Measurements from ENCODE around the gene ITGA8.
"Not testable (repeated sequence)": the region's sequence is repeated elsewhere in the genome, so short reads cannot be mapped to it uniquely, and the experiment has no call there.

Gene ITGA8

DNA sequence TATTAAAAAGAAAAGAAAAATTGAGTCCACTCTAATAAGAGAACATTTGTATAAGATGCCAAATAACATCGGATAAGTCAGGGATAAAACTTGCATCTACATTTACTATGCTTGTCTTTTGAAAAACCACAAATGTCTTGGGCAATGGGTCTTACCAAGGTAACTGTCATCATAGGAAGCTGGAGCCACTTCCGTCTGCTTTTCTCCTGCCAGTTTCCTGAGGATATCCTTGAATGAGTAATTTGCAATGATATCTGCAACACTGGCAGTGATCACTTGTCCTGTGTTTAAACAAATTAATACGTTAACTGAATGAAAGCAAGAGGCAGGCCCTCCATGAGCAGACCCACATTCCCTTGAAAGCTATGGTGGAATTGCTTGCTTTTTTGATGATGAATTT lies 47.3 kb downstream of the ITGA8 start:
- no peak for DNase-seq

DNA sequence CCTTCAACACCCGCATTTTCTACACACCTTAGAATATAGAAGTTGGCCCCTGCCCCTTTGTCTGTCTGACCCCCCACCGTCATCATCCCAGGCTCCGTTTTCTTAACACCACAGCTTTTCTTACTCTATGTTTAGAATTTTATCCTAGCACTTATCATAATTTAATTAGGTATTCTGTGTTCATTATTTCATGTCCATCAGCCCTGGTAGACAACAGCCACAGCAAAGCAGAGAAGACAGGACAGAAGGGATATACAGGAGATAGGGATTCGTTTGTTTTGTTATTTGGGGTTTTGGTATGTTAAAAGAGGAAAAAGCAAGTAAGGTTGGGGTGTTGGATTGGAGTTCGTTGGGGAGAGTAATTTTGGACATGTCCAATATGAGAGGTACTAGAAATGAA lies 48.8 kb downstream of the ITGA8 start:
- no peak for DNase-seq

DNA sequence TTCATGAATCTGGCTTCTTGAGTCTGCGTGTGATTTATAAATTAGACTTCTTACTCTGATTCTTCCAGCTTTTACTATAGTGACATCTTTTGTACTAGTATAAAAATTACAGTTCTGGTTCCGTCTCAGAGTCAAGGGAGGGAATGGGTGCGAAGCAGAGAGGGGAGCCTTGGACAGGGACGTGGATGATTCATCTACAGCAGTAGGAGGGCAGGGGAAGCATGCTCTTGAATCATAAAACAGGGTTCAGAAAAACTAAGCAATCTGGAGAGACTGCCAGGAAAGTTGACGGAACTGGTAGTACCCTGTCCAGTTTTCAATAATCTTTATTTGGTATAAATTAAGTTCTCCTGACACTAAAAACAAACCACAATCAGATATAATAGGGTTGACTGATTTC lies 58.1 kb downstream of the ITGA8 start:
- DNase-seq, result no peak

DNA sequence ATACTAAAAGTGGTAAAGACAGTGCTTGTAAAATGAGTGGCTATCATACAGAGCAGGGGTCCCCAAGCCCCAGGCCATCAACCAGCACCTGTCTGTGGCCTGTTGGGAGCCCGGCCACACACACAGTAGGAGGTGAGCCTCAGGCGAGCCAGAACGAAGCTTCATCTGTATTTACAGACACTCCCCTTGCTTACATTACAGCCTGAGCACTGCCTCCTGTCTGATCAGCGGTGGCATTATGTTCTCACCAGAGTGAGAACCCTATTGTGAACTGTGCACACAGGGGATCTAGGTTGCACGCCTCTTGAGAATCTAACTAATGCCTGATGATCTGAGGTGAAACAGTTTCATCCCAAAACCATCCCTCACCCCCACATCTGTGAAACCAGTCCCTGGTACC lies 58.7 kb downstream of the ITGA8 start:
- DNase-seq, result no peak

DNA sequence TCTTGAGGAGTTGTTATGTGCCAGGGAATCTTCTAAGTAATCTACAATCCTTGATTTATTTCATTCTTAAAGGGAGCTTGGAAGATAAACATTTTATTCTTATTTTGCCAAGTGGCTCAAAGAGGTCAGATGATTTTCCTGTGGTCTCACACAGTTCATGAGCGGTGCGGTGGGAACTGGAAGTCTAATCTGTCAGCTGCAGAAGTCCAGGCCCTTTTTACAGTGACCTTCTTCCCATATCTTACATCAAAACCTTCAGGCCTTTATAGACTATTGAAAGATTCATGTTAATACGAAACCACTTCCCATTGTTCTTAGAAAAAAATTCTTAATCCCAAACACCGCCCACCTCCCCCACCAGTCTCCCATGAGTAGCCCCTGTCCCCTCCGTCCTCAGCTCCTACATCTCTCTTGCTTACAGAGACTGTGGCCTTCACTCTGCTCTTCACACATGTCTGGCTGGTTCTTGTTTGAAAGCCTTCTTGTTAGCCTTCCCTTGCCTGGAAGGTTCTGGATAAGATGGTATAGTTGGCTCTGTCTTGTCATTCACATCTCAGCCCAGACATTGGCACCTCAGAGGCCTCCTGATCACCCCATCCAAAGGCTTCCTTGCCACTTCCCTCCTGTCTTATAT lies 61.5 kb downstream of the ITGA8 start:
- no peak for DNase-seq

DNA sequence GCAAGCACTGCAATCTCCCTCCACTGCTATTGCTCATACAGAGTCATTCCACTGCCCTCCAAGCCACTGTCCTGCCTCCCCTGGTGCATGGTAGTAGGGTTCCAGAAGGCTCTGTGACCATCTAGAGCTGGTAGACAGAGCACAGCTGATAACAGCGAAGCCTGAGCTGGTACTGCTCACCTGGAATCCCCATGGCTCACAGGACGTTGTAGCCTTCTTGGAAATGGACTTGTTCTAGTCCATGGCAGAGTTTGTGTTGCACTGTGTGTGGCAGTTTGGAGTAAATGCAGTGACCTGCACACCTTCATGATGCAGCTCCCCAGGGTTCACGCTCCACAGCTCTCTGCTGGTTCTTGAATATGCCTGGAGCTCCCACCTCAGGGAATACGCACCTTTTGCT lies 67.0 kb downstream of the ITGA8 start:
- DNase-seq, result no peak

DNA sequence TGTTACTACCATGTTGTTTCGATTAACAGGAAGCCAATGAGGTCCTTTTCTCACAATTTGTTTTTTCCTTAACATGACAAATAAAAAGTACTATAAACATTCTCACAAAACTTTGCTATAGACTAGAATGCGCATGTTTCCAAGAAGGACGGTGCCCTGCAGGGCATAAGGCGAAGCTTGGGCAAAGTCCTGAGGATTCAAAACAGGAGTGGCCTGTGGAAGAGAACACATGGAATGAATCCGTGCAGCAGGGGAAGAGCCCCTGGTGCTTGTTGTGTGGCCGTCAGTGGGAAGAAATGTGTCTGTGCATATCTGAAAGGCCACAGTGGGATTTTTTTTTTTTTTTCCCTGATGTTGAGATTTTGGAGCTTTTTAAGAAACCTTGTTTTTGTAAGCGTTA lies 67.6 kb downstream of the ITGA8 start:
- no peak for DNase-seq

DNA sequence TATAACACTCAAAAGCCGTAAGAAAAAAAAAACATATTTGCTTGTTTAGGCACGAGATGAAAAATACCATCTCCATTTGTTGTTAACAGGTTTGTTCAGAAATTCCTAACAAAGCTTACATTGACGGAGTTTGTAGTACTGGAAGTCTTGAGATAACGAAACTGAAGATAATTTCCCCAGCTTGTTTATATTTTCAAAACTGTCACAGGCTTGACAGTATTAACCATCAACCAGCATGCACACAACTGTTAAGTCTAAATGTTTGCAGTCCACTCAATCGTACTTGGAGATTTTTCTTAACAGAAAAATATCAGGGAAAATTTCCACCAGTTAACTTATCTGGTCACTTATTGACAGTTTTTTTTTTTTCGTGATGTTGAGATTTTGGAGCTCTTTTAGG lies 68.5 kb downstream of the ITGA8 start:
- no peak for DNase-seq

DNA sequence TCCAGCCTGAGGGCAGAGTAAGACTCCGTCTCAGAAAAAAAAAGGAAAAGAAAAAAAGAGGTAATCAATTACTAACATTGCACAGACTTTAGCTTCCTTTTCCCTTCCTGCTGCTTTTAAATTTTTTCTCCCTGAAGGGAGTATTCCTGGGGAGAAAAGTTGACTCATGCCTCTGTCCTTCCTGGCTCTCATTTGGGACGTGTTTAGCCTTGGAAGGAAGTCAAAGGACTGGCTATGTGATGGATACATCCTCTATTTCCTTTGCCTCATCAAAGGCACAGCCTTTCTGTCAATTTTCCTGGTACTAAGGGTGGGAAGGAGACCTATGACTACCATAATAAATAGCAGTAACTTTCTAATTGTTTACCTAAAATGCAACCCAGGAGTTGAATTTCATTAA lies 77.6 kb downstream of the ITGA8 start:
- no peak for DNase-seq

DNA sequence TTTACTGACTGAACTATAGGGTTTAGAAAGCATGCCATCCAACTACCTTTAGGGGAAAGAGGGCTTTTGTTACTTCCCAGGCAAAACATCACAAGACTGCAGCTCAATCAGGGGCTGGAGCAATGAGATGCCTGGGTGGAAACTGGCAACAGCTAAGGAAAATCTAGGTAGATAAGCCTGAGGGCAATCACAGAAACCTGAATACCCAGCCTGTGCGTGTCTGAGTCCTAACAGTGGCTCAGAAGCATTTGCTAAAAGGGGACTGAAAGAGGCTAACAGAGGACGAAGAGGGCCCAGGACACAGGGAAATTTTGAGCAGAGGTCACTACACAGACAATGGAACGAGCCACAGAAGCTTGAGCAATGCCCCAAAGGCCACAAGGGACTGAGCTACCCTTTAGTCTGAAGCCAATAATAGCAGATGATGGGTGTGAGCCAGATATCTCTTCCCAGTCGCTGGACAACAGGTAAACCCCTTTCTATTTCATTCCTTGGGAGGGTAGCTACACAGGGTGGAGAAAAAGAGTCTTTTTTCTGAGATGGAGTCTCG lies 79.1 kb downstream of the ITGA8 start:
- no peak for DNase-seq

DNA sequence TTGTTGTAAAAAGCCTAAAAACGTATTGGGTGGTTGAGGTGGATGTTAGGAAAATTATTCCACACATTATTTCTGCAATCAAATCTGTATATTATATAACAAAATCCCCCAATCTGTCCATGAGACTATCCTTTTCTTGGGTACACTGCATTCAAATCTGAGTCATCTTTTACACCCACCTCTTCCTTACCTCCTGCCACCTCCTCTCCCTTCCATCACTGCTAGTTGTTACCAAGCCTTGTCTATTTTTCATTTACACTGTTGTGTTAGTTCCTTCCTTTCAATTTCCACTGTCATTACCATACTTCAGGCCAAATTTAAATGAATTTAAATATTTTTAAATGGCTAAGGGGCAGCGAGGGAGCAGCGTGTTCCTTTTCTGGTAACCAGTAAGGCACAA lies 83.3 kb downstream of the ITGA8 start:
- no peak for DNase-seq

DNA sequence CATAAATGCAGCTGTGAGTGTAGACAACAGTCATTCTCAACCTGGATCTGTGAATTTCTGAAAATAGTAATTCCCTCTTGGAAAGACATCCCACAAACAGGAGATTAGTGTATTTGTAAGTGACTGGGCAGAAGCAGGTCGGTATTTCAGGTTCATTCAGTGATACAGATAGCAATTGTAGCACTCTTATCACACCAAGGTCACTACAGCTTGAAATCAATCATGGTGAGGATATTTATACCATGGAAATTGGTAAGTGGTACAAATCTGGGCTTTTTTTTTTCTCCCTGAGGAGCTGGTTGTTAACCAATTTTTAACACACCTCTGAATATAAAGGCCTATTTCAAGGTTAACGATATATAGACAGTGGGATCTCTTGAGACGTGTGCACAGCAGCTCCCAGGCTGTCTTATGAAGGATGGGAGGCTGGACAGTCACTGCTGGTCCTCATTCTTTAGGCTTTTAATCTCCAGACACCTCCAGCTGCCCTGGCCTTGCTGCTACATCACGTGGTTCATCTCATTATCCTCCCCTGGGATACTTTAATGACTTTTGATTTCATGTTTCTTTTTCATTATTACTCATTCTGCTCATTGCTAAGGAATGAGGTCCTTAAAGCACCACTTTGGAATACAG lies 87.1 kb downstream of the ITGA8 start:
- DNase-seq, result no peak

DNA sequence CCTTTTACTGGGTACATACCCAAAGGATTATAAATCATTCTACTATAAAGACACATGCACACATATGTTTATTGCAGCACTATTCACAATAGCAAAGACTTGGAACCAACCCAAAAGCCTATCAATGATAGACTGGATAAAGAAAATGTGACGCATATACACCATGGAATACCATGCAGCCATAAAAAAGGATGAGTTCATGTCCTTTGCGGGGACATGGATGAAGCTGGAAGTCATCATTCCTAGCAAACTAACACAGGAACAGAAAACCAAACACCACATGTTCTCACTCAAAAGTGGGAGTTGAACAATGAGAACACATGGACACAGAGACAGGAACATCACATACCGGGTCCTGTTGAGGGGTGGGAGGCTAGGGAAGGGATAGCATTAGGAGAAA lies 88.5 kb downstream of the ITGA8 start:
- DNase-seq, result not testable (repeated sequence)

DNA sequence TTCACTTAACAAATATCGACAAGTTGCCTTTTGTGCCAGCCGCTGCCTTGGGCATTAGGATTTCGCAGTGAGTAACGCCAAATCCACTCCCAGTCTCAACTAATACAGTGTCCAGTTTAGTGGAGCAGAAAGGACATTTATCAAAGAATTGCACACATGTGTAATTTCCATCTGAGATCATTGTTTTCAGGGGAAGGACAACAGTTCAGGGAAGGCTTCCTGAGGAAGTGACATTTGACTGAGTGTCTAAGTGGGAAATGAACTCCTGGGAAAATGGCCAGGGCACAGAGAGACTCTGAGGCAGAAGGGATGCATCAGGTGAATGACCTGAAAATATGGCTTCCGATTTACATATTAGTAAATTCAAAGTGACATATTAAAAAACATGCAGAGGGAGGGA lies 89.4 kb downstream of the ITGA8 start:
- DNase-seq, result no peak

DNA sequence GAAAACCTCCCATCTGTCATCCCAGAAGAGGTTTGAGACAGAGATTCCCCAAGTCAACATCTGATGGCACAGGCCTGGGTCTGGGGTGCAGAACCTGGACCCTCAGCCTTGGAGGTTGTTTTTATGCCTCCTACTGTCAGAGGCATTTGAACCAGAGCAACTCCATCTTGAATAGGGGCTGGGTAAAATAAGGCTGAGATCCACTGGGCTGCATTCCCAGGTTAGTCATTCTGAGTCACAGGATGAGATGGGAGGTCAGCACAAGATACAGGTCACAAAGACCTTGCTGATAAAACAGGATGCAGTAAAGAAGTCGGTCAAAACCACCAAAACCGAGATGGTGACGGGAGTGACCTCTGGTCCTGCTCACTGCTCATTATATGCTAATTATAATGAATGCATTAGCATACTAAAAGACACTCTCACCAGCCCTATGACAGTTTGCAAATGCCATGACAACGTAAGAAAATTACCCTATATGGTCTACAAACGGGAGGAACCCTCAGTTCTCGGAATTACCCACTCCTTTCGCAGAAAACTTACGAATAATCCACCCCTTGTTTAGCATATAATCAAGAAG lies 92.0 kb downstream of the ITGA8 start:
- DNase-seq, result no peak

DNA sequence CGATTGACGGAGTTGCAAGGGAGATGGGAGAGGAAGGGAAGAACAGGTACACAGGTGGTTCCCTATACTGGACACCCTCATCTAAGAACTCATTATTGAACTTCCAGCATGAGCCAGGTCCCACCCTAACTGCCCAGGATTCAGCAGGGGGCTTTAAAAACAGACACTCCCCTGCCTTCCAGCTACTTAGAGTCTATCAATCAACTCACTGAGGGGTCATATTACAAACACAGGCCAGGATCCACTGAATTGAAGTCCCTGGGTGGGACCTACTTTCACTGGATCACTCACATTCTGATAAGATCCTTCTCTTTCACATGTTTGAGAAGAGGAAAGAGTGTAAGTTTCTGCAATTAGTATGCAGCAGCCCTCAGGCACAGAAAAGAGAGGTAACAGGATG lies 92.8 kb downstream of the ITGA8 start:
- DNase-seq, result no peak

DNA sequence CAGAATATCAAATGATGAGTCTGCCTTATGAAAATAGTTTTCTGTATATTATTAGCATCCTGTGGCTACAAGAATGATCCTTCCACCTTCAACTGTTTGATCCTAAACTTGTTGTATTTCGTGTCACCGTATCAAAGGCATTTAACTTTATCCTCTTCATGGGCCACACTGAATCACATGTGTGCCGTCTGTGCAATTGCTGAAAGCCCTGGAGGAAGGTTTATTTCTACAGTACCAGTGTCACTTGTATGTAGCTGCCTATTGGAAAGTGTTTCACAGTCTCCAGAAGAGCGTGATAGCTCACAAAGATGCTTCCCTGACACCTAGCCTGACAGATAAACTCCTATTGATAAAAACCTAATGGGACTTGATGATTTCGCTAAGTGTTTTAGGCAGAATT lies 94.5 kb downstream of the ITGA8 start:
- no peak for DNase-seq

DNA sequence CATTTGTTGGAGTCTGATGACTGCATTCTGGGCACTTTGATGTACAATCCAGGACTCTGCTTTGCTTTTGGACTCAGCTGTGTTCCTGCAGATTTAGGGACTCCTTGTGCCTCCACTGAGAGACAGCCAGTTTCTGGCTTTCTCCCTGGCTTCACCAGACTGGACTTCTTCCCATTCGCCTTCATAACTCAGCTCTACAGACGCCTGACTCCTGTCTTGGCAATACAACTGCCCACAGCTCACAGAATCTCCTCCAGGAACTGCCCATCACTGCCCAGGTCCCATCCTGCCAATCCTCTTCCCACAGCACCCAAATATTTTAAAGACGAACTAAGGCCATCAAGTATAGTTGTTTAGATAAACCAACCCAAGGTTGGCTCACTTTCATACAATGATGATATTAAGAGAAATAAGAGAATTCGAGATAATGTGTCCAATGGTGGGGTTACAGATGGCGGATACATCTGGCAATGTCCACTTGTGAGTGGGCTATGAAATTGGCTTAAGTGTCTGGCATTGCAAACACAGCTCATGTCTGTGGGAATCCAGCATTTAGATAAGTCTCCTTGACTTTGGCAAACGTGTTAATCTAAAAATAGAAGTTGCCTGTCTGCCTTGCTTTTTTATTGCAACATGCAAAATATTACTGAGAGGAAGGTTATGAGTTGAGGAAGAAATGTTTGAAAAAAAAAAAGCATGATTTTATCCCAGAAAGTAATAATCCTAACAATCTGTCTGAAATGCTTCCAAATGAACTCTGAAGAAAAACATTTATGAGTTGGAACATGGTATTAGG lies 95.1 kb downstream of the ITGA8 start:
- no peak for DNase-seq

DNA sequence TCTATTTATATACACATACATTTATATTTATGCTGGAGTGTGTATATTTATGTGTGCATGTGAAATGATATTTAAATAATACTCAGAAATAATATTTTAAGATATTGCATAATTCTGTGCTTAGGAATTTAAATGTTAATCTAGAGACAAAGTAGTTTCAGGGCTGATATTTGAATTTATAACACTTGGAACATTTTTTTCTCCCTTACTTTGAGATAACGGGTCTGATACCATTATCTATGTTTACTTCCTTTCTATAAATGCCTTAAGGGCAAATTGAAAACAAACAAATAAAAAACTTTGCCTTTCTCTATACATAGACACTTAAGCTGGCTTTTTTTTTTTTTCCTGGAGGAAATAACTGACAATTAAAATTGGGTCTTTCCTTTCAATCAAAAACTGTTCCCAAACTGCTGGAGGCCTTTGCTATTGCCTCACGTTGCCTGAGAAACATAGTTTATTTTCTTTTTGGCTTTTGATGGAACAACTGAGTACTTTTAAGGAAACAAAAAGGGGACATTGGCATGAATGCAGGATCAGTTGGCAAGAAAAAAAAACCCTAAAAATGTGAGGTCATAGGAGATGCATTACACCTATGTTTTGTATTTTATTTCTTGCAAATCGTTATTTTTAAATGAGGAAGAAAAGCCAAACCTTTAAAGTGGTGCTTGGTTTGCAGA lies 98.7 kb downstream of the ITGA8 start:
- no peak for DNase-seq

DNA sequence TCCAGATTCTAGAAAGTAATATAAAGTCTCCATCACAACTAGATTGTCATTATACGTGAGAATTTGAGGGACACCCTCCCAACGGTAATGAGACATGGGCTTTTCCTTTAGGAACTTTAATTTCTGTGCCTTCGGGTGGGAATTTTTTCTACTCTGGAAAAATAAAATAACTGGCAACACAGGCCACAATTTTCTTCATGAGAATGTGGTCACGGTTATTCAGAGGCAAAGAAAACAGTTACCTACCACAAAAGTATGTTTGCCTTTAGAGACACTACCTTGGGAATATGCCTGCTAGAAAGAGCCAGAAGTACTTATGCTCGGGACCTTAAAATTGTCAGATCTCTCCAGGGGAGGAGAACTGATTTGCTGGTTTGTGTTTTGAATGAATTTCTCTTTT lies 99.4 kb downstream of the ITGA8 start:
- no peak for DNase-seq

DNA sequence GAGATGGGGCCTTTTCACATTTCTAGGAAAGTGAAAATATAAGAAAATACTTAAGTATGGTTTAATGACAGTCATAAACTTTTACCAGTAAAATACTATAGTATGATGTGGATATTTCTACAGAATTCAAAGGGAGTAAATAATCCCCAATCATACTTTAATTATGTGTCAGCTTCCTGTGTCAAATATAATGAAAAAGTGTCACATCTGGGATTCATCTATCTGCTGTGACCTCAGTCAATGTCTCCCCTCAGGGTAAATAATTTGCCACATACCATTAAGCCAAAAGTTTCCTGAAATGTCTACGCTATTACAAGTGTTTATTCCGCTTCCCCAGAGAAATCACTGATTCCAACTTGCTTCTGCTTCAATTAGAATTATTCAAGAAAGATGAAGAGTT lies 110.5 kb downstream of the ITGA8 start:
- no peak for DNase-seq

DNA sequence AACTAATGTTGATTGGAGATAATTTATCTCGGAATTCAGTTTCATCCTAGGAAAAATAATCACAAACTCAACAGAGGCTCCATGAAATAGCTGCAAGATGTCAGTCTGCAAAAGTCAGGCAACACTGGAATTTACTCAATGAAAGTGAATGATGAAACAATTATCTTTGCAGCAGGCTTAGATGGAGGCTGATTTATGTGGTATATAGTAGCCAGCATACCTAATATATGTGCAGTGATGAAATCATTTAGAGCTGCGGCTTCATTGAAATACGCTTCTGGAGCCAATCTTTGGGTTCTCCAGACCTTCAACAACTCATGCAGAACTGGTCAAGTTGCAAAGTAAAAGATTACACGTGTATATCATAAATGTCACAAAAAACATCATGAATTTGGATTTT lies 113.3 kb downstream of the ITGA8 start:
- DNase-seq, result no peak

DNA sequence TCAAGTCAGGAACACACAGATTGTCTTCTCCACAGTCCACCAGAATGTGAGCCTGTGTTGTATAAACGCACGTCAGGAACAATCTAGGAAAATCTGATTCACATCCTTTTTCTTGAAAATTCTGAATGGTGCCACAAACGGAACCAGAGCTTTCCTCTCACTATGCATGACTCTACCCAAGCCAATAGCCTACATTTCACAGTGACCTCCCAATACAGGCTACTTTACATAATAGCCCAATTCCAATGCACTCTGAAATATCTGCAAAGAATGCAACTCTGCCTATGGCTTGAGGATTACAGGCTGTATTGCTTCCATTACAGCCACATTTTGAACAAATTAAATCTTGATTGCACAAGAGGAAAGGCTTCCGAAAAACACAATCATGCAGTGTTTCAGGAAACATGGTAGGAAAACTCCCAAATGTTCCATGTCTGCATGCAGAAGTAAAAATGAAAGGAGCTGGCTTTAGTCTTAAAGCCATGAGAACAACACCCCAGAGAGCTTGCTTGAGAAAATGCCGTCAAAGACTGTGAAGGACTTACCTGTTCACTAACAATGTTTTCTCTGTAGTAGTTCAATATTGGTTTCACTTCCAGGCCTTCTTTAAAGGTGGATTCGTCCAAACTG lies 113.9 kb downstream of the ITGA8 start:
- DNase-seq, result no peak
